ENCODE results near the gene PFKFB4. TPM values are rescaled to one million over a fixed set of nuclear protein-coding genes. Genes with fewer than 3 reads are reported as not detected.
A peak's percentile ranks its signal among the peaks of the same experiment; 100 is the strongest.

The PFKFB4 gene
- total RNA-seq, 2 experiments from 2014 or later = 58.4 to 63.7 TPM

GRCh38 chr3:48565591-48566400 lies 9.2 kb upstream of the PFKFB4 start:
- ChIA-PET POLR2A (no interaction called here), CTCF (no interaction called here)
- no peaks in the 10 kb centered on the region for H3K36me3 Mint-ChIP-seq (ENCODE audit: low read depth)
- ATAC-seq = peak; percentile 33
- H3K4me1 Mint-ChIP-seq = peaks cover 3% of the 10 kb centered on the region
- H3K9me3 Mint-ChIP-seq (ENCODE audit: low read depth) = no peaks in the 10 kb centered on the region
- no peak overlapping the region for H3K4me3 Mint-ChIP-seq
- peak; percentile 36 for DNase-seq
- no peaks in the 10 kb centered on the region for H3K27me3 Mint-ChIP-seq
- H3K27ac Mint-ChIP-seq = peak overlapping the region; percentile 17
- intact Hi-C loops (cut with DNase I, micrococcal nuclease) = no loop called here

GRCh38 chr3:48565186-48565585 lies 8.6 kb upstream of the PFKFB4 start:
- H3K27ac Mint-ChIP-seq = no peak overlapping the region
- no peaks in the 10 kb centered on the region for H3K27me3 Mint-ChIP-seq
- ChIA-PET POLR2A (no interaction called here), CTCF (no interaction called here)
- no peaks in the 10 kb centered on the region for H3K9me3 Mint-ChIP-seq (ENCODE audit: low read depth)
- peaks cover 3% of the 10 kb centered on the region for H3K4me1 Mint-ChIP-seq
- intact Hi-C loops (cut with DNase I, micrococcal nuclease) = no loop called here
- DNase-seq (no peak), ATAC-seq (no peak)
- H3K4me3 Mint-ChIP-seq = no peak overlapping the region
- H3K36me3 Mint-ChIP-seq (ENCODE audit: low read depth) = no peaks in the 10 kb centered on the region

- Mint-ChIP-seq H3K9me3 (ENCODE audit: low read depth) (no peaks in the 10 kb centered on the region), H3K27ac (no peak overlapping the region), H3K36me3 (ENCODE audit: low read depth) (no peaks in the 10 kb centered on the region), H3K4me3 (no peak overlapping the region), H3K27me3 (no peaks in the 10 kb centered on the region), H3K4me1 (peaks cover 3% of the 10 kb centered on the region)
- intact Hi-C loops (cut with DNase I, micrococcal nuclease) = no loop called here
- CTCF ChIA-PET = no interaction called here
- DNase-seq (no peak), ATAC-seq (no peak)
- POLR2A ChIA-PET = no interaction called here
Observed at GRCh38 chr3:48564667-48565066, 8.1 kb upstream of the PFKFB4 start.

GRCh38 chr3:48564022-48564421 lies 7.4 kb upstream of the PFKFB4 start:
- Mint-ChIP-seq H3K4me1 (peaks cover 3% of the 10 kb centered on the region), H3K27ac (no peak overlapping the region), H3K4me3 (no peak overlapping the region), H3K27me3 (no peaks in the 10 kb centered on the region), H3K9me3 (ENCODE audit: low read depth) (no peaks in the 10 kb centered on the region), H3K36me3 (ENCODE audit: low read depth) (no peaks in the 10 kb centered on the region)
- ATAC-seq (no peak), DNase-seq (peak; percentile 36)
- intact Hi-C loops (cut with DNase I, micrococcal nuclease) = no loop called here
- ChIA-PET CTCF (no interaction called here), POLR2A (no interaction called here)

- Mint-ChIP-seq H3K36me3 (ENCODE audit: low read depth) (no peaks in the 10 kb centered on the region), H3K9me3 (ENCODE audit: low read depth) (no peaks in the 10 kb centered on the region), H3K27ac (no peak within 1 kb of the TSS), H3K4me1 (peaks cover 5% of the 10 kb centered on the region), H3K27me3 (no peaks in the 10 kb centered on the region), H3K4me3 (no peak within 1 kb of the TSS)
- POLR2A ChIA-PET = interaction anchor here (0.6 kb wide), 1 partner anchor 425 kb away, joined by 4 read pairs; no protein-coding TSS in a partner anchor
- intact Hi-C loops (cut with DNase I, micrococcal nuclease) = no loop called here
- no peak for DNase-seq
- ATAC-seq = no peak
- CTCF ChIA-PET = no interaction called here
Observed at GRCh38 chr3:48563382-48563918, 6.8 kb upstream of the PFKFB4 start, which contains the start of gene UCN2. TSS of gene UCN2 (minus strand) at chr3:48563781. CDS start at chr3:48563124, 657 bp downstream.

- intact Hi-C loops (cut with DNase I, micrococcal nuclease) = no loop called here
- Mint-ChIP-seq H3K27ac (no peak overlapping the region), H3K27me3 (no peaks in the 10 kb centered on the region), H3K4me3 (no peak overlapping the region), H3K36me3 (ENCODE audit: low read depth) (no peaks in the 10 kb centered on the region), H3K9me3 (ENCODE audit: low read depth) (no peaks in the 10 kb centered on the region), H3K4me1 (peaks cover 9% of the 10 kb centered on the region)
- DNase-seq (no peak), ATAC-seq (no peak)
- CTCF ChIA-PET = interaction anchor here (1.1 kb wide), 1 partner anchor 126 kb away, joined by 3 read pairs; no protein-coding TSS in a partner anchor
- POLR2A ChIA-PET = interaction anchor here (0.6 kb wide), 1 partner anchor 426 kb away, joined by 4 read pairs; no protein-coding TSS in a partner anchor
Observed at GRCh38 chr3:48562367-48563095, 5.9 kb upstream of the PFKFB4 start.

- Mint-ChIP-seq H3K36me3 (ENCODE audit: low read depth) (peaks cover 4% of the 10 kb centered on the region), H3K27me3 (no peaks in the 10 kb centered on the region), H3K9me3 (ENCODE audit: low read depth) (no peaks in the 10 kb centered on the region), H3K27ac (no peak overlapping the region), H3K4me1 (peaks cover 9% of the 10 kb centered on the region), H3K4me3 (no peak overlapping the region)
- ChIA-PET POLR2A (no interaction called here), CTCF (interaction anchor here (0.5 to 1.0 kb wide), 2 partner anchors 95 to 125 kb away, joined by 3 to 6 read pairs; no protein-coding TSS in a partner anchor)
- intact Hi-C loops (cut with DNase I, micrococcal nuclease) = no loop called here
- ATAC-seq (no peak), DNase-seq (peak; percentile 40)
Observed at GRCh38 chr3:48561045-48561736, 4.6 kb upstream of the PFKFB4 start.

GRCh38 chr3:48560648-48561018 lies 4.0 kb upstream of the PFKFB4 start:
- Mint-ChIP-seq H3K27me3 (no peaks in the 10 kb centered on the region), H3K4me3 (no peak overlapping the region), H3K9me3 (ENCODE audit: low read depth) (no peaks in the 10 kb centered on the region), H3K36me3 (ENCODE audit: low read depth) (peaks cover 4% of the 10 kb centered on the region), H3K4me1 (peaks cover 13% of the 10 kb centered on the region), H3K27ac (no peak overlapping the region)
- ATAC-seq (no peak), DNase-seq (no peak)
- intact Hi-C loops (cut with DNase I, micrococcal nuclease) = no loop called here
- CTCF ChIA-PET = interaction anchor here (0.5 to 5.0 kb wide), 3 partner anchors 74 to 124 kb away, joined by 3 to 43 read pairs (median 6); partner anchors contain the start of gene SLC26A6
- POLR2A ChIA-PET = no interaction called here

- Mint-ChIP-seq H3K4me3 (peak overlapping the region; percentile 5), H3K4me1 (peaks cover 23% of the 10 kb centered on the region), H3K27me3 (no peaks in the 10 kb centered on the region), H3K27ac (peak overlapping the region; percentile 79), H3K36me3 (ENCODE audit: low read depth) (peaks cover 11% of the 10 kb centered on the region), H3K9me3 (ENCODE audit: low read depth) (no peaks in the 10 kb centered on the region)
- intact Hi-C loops (cut with DNase I, micrococcal nuclease) = loop anchor here (1.0 to 10.0 kb wide), 12 partner anchors 49 to 534 kb away; partner anchors contain the start of genes UQCRC1 (in 2 of the 2), ARIH2 (in 1 of the 2), NCKIPSD (in 1 of the 2) and NME6 (in 1 of the 2)
- DNase-seq (no peak), ATAC-seq (no peak)
- CTCF ChIA-PET = interaction anchor here (0.6 to 5.0 kb wide), 21 partner anchors 9 to 1052 kb away, joined by 3 to 43 read pairs (median 4); partner anchors contain the start of genes CCDC51, SLC26A6, TMA7 and UQCRC1
- POLR2A ChIA-PET = interaction anchor here (1.0 kb wide), 1 partner anchor 119 kb away, joined by 4 read pairs; the partner anchor contains the start of gene CCDC51
Observed at GRCh38 chr3:48558493-48559134, 2.0 kb upstream of the PFKFB4 start.

- H3K27ac Mint-ChIP-seq = peak overlapping the region; percentile 80
- POLR2A ChIA-PET = interaction anchor here (0.5 to 1.3 kb wide), 13 partner anchors 11 to 451 kb away, joined by 3 to 7 read pairs (median 4); partner anchors contain the start of genes ATRIP, CDC25A, IP6K2 and WDR6
Observed at GRCh38 chr3:48555949-48556795, 431 bp downstream of the PFKFB4 start.

More at GRCh38 chr3:48555949-48556795, 431 bp downstream of the PFKFB4 start:
- CTCF ChIA-PET = interaction anchor here (0.5 to 5.0 kb wide), 17 partner anchors 7 to 550 kb away, joined by 3 to 43 read pairs (median 3); partner anchors contain the start of genes CCDC51, SLC26A6, TMA7 and ZNF589
- Mint-ChIP-seq H3K4me1 (peaks cover 23% of the 10 kb centered on the region), H3K9me3 (ENCODE audit: low read depth) (no peaks in the 10 kb centered on the region), H3K36me3 (ENCODE audit: low read depth) (peaks cover 11% of the 10 kb centered on the region), H3K4me3 (peak overlapping the region; percentile 87), H3K27me3 (no peaks in the 10 kb centered on the region)
- intact Hi-C loops (cut with DNase I, micrococcal nuclease) = loop anchor here (1.0 to 10.0 kb wide), 15 partner anchors 51 to 1175 kb away; partner anchors contain the start of genes ARIH2 (in 1 of the 2), ATRIP (in 1 of the 2), CCDC51 (in 1 of the 2) and CDC25A (in 1 of the 2)
- ATAC-seq (no peak), DNase-seq (no peak)
